LHCN-M2 (cell line): ENCODE data around the gene VWA3B. TPM values are rescaled to one million over a fixed set of nuclear protein-coding genes. Genes with fewer than 3 reads are reported as not detected.

Experiments used
- DNase-seq: peaks from one replicate; pipeline ENCODE4 v3.0.0-alpha.2; 2012; ENCODE audit warnings: low read depth
- total RNA-seq: library from RNA; depleted of rRNA; stranded (reverse); fragments of >200 nt; gene quantifications from 2 replicates; pipeline ENCODE4 v1.2.3, GENCODE V29; 2014

VWA3B gene
- total RNA-seq, 1 experiment from 2014 or later: not detected

DNA sequence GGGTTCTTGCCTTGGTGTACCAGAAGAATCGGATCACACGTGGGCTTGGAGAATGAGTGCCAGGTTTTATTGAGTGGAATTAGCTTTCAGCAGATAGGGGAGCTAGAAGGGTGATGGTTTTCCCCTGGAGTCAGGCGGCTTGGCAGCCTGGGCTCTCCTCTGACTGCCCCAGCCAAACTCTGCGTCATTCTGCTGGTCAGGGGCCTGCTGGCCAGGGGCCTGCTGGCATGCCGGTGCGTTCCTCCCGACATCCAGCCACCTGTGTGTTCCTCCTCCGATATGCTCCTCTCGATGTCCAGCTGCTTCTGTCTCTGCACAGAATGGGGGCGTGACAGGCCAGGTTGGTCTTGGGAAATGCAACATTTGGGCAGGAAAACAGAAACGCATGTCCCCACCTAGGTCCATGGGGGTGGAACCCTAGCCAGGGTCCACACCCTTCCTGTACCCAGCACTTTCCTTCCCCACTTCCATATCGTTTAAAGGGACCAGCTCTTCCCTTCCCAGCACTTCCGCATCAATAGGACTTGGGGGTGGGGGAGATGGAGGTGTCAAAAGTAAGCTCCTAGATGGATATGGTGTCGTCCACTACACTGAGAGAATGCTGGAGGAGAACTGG, 85.3 kb downstream of the VWA3B start:
- DNase-seq: no peak

- DNase-seq: no peak
Observed at GRCh38 chr2:98172951-98173350, 86.0 kb downstream of the VWA3B start.

GRCh38 chr2:98175811-98176210, 88.8 kb downstream of the VWA3B start:
- DNase-seq: peak; percentile 26

GRCh38 chr2:98177286-98177685, 90.3 kb downstream of the VWA3B start:
- no peak for DNase-seq

- DNase-seq: no peak
Observed at GRCh38 chr2:98177986-98178385, 91.0 kb downstream of the VWA3B start.

GRCh38 chr2:98180456-98180855, 93.5 kb downstream of the VWA3B start:
- no peak for DNase-seq

DNA sequence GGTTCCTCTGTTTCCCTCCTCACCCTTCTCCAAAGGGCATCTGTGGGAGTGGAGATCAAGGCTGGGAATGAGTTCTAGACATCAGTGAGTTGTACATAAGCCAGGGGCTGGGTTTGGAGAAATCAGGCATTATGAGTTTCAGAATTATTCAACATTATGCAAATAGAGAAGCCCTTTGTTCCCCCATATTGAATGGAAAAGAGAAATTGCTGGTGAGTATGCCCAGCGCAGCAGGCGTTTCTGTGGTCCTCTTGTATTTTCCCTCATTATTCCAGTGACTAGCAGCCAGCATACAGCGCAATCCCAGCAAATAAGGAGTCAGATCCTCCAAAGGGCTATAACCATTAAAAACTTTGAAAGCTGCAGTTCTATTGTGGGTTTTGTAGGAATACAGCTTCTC, 94.4 kb downstream of the VWA3B start:
- DNase-seq: no peak

GRCh38 chr2:98185801-98186200, 98.8 kb downstream of the VWA3B start:
- DNase-seq: no peak

GRCh38 chr2:98187194-98187593, 100.2 kb downstream of the VWA3B start:
- DNase-seq: no peak

DNA sequence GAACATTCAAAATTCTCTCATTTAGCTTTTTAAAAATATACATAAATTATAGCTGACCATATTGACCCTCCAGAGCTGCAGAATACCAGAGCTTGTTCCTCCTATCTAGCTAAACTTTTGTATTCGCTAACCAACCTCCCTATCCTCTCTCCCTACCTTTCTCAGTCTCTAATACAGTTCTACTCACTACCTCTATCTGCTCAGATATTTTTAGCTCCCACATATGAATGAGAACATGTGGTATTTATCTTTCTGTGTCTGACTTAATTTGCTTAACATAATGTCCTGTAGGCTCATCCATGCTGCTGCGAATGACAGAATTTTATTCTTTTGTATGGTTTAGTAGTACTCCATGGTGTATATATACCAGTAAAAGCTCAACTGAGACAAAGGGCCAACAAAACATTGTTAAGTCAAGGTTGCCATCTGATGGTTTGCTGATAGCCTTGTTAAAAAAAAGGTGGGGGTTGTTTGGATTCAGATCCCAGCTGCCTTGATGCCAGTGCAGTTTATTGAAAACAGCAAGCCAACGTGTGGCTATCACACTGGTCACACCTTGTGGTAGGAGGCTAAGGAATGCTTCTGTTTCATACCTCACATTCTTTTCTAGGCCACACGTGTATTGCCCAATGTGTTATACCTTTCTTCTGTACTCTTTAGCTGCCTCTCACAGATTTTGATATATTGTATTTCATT, 101.5 kb downstream of the VWA3B start:
- DNase-seq: peak; percentile 7

- no peak for DNase-seq
Observed at GRCh38 chr2:98191883-98192282, 104.9 kb downstream of the VWA3B start.

DNA sequence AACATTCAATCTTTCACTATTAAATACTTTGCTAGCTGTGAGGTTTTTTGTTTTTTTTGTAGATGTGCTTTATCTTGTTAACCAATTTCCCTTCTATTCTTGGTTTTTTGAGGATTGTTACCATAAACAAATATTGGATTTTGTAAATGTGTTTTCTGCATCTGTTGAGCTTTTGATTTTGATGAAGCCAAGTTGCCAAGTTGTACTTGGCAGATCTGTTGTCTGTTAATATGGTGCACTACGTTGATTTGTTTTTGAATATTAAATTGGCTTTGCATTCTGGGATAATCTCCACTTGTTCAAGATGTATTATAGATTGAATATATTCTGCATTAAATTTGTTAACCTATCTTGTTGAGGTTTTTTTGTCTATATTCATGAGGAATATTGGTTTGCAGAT, 114.6 kb downstream of the VWA3B start:
- no peak for DNase-seq

GRCh38 chr2:98205889-98206288, 118.9 kb downstream of the VWA3B start:
- DNase-seq: no peak

DNA sequence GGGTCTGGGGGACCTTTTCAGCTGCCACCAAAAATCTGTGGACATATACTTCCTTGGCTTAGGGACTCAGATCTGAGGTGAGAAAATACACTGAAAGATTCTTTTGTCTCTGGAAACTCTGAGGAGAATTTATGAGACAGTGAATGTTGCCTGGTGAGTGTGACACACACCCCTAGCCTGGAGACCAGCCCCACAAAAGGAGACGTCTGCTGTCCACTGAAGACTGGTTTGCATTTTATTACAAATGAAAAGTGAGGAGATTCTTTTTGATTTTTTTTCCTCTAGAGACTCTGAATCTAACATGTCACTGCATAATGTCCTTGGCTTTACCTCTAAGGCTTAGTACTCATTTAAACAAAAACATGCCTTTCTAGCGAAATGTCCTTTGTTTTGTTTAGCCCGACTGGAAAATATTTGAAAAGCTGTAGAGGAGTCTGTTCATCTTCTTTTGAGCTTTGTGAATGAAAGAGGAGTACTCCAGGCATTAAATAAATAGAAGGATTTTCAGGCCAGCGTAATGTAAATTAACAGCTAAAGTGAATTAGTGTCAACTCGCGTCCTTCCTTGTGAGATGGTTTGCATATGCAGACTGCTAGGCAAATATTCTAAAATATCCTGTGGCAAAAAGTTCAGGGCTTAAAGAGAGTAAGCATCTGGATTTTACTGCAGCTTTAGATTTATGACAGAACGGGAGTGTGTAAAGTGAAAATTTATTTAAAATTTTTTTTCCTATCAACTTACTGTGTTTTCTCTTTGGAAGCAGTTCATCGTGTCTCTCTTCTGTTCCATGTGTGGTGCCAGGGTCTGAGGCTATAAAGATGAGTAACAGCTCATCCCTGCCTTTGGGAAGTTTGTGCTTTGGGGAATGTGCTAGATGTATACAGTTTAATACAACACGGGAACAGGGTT, 125.4 kb downstream of the VWA3B start:
- no peak for DNase-seq

DNA sequence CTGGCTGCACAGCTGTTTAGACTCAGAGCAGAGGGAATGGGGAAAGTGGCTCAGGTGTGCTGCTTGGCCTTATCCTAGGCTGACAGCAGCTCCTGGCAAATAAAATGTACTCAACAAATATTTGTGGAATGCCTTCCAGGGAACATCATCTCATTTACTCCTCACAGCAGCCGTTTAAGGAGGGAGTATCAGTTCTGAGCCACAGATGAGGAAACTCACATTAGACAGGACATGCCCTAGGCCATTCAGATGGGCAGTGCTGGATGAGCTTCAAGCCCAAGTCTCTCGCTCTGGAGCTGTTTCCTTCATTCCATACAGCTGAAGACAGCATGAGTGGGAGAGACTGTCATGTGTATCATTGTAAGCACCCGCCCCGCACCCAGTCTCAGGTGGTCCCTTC, 129.6 kb downstream of the VWA3B start:
- DNase-seq: no peak

DNA sequence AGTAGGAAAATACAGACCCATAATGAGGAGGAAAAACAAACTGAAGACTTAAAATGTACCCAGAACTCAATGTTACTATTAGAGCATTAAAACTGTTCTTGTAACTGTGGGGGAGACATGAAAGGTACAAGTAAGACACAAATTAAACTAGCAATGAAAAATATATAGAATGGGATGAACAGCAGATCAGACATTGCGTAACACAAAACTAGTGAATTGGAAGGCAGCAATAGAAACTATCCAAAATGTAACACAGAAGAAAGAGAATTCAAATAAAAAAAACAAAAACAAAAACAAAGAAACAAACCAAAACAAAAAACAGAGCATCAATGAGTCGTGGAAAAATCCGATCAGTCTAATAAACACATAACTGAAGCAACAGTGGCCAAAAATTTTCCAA, 132.2 kb downstream of the VWA3B start:
- DNase-seq: no peak

DNA sequence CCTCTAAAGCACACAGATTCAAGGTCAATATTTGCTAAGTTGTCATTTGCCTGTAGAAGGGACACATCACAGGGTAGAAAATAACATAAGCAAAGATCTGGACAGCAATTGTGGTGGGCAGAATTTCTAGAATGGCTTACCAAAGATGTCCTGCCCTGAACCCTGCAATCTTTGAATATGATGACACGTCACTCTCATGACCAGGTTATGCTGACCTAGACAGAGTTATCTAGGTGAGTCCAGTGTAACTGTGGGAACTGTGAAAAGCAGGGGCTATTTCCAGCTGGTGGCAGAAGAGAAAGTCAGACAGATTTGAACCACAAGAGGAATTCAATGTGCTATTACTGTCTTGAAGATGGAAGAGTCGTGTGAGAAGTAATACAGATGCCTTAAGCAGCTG, 147.0 kb downstream of the VWA3B start:
- no peak for DNase-seq

DNA sequence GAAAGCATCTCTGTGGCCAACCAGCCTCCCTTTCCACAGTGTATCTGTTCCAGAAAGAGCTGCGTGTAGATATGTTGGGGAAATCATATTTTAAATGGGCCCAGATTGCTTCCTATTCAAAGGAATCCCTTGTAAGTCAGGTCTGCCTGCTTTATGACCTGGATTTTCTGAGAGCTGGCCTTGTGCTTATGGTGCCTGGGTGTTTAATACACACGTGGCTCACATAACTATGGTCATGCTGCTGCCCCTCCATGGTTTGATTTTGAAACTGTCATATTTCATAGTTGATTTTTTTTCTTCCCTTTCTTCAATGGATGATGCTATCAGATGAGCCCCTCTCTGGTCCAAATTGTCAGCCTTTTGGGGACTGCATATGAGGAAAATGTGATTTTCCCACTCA, 147.8 kb downstream of the VWA3B start:
- DNase-seq: peak; percentile 2

- no peak for DNase-seq
Observed at GRCh38 chr2:98236935-98237334, 150.0 kb downstream of the VWA3B start.

GRCh38 chr2:98240786-98241398, 153.9 kb downstream of the VWA3B start:
- no peak for DNase-seq

DNA sequence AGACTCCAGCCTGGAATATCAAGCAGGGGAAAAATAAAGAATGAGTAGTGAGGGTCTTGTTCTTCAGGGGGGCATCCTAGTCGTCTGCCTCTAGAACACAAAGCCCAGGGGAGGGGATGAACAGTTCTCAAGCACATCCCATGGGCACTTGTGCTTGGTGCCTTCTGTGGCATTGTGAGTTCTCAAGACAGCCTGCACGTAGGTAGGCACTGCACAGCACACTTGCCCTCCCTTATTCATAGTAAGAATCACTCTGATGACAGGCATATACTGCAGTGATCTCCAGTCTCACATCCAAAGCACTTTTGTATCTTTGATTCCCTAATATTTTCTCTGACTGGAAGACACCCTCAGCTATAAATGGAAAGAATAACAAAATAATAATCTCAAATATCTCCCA, 154.6 kb downstream of the VWA3B start:
- DNase-seq: no peak

DNA sequence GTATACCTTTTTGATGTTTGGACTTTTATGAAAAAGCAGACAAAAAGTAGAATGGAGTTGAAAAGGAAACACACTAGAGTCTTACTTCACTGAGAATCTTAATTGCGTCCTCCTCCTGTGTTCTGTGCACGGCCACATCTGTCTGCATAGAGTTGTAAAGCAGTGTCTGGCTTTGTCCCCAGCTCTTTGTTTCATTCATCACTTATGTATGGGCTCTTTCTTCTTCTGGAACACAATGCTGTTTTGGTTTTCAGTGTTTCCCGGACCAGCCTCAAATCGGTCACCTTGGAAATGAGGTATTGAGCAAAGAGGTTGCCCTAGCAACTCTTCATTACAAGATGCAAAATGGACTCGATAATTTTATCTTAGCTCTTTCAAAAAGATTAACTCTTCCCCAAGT, 155.0 kb downstream of the VWA3B start:
- DNase-seq: no peak
